GM12878 (cell line): ENCODE results near the gene LSM14B. TPM values are rescaled to one million over a fixed set of nuclear protein-coding genes. Genes with fewer than 3 reads are reported as not detected.

ENCODE experiments used
- ATAC-seq: fragments of 200-7000 bp; cut with Tn5 transposase; 3 replicates; pipeline ENCODE4 v1.9.1; 2020; ENCODE audit warnings: mild to moderate bottlenecking, moderate library complexity
- BruUV-seq: library from RNA; stranded (reverse); fragments of 400-500 nt; replicated peaks from 2 replicates; lab custom pipeline; 2021; lab: Mats Ljungman, UMichigan
- CTCF ChIA-PET: fragments of 300-600 bp; sonication (Branson Sonifier 250); formaldehyde crosslinking; extraction: SDS; loops from one replicate; lab custom pipeline; 2021; ENCODE audit warnings: inconsistent platforms; lab: Yijun Ruan, JAX
- POLR2A ChIA-PET: fragments of 350-600 bp; formaldehyde crosslinking; extraction: SDS; loops from one replicate; lab custom pipeline; 2021; ENCODE audit warnings: inconsistent platforms; lab: Charles Lee
- RAD21 ChIA-PET: fragments of 300-600 bp; sonication (Branson Sonifier 250); formaldehyde crosslinking; loops from one replicate; lab custom pipeline; 2023; ENCODE audit warnings: antibody characterized with exemption; ENCODE audit not compliant: unreplicated experiment; lab: Charles Lee
- SMC1A ChIA-PET: fragments of 300-600 bp; sonication (Branson Sonifier 250); formaldehyde crosslinking; loops from one replicate; lab custom pipeline; 2023; ENCODE audit not compliant: unreplicated experiment, uncharacterized antibody; lab: Charles Lee
- DNase-seq: peaks from one replicate; pipeline ENCODE4 v3.0.0-alpha.2; 2011; ENCODE audit warnings: low read depth, low spot score
- FAIRE-seq: peaks from 3 replicates; lab custom pipeline; 2011; peaks lifted over from hg19 to GRCh38; lab: Jason Lieb, UNC
- H2AFZ ChIP-seq: 2 replicates; pipeline ENCODE4 v1.6.0; 2011; ENCODE audit warnings: low read depth, low read length, control low read depth; ENCODE audit not compliant: control insufficient read depth
- H3K27ac ChIP-seq: 2 replicates; pipeline ENCODE4 v1.5.1; 2011; ENCODE audit warnings: control low read depth; ENCODE audit not compliant: control insufficient read depth, insufficient read depth
- H3K27me3 ChIP-seq, 2 experiments: replicated peaks in 1 of 2; 2 replicates each; pipeline versions ENCODE4 v1.6.0 to v1.6.1; 2011; ENCODE audit warnings: low read length in 1 of 2; ENCODE audit not compliant: control insufficient read depth in 2 of 2, insufficient read depth in 2 of 2
- H3K36me3 ChIP-seq, 2 experiments: 2 replicates each; pipeline ENCODE4 v1.5.1; 2011; ENCODE audit warnings: low read length in 1 of 2; ENCODE audit not compliant: control insufficient read depth in 2 of 2, insufficient read depth in 2 of 2
- H3K4me1 ChIP-seq: 2 replicates; pipeline ENCODE4 v1.6.1; 2011; ENCODE audit warnings: mild to moderate bottlenecking, low read length, moderate library complexity, mixed read lengths; ENCODE audit not compliant: control insufficient read depth, insufficient read depth
- H3K4me2 ChIP-seq: 2 replicates; pipeline ENCODE4 v1.6.0; 2011; ENCODE audit warnings: control low read depth; ENCODE audit not compliant: control insufficient read depth, insufficient read depth
- H3K4me3 ChIP-seq: fragments of 200-600 bp; sonication (generic); 2 replicates; pipeline ENCODE4 v1.5.1; 2016
- H3K79me2 ChIP-seq: 2 replicates; pipeline ENCODE4 v1.6.0; 2011; ENCODE audit warnings: low read length; ENCODE audit not compliant: control insufficient read depth, insufficient read depth
- H3K9ac ChIP-seq: 2 replicates; pipeline ENCODE4 v1.8.0; 2011; ENCODE audit warnings: low read length, control low read depth, mixed read lengths; ENCODE audit not compliant: control insufficient read depth, insufficient read depth
- H3K9me3 ChIP-seq: replicated peaks from 3 replicates; pipeline ENCODE4 v1.5.1; 2011; ENCODE audit warnings: mild to moderate bottlenecking, low read length; ENCODE audit not compliant: control insufficient read depth, insufficient read depth
- H4K20me1 ChIP-seq: 2 replicates; pipeline ENCODE4 v1.6.0; 2011; ENCODE audit not compliant: control insufficient read depth, insufficient read depth
- MXI1 ChIP-seq: fragments of 150-350 bp; IDR thresholded peaks from 2 replicates; pipeline ENCODE4 v1.6.1; 2011; ENCODE audit warnings: low read depth, mild to moderate bottlenecking, inconsistent platforms, low read length, improper control_type of control experiment
- ZNF384 ChIP-seq: IDR thresholded peaks from 2 replicates; pipeline ENCODE4 v1.6.1; 2012; ENCODE audit warnings: low read depth, mild to moderate bottlenecking, low read length, improper control_type of control experiment, borderline replicate concordance
- WGBS: methylation state at CpG from one replicate; pipeline ENCODE4 v1.1.6; 2016; ENCODE audit warnings: low lambda C conversion rate; ENCODE audit not compliant: insufficient replicate concordance, insufficient coverage; ENCODE audit errors: missing lambda C conversion rate; 5-methylcytosine and 5-hydroxymethylcytosine counted together
- in situ Hi-C: fragments of 300-500 bp; cut with MboI; formaldehyde crosslinking; loops from 9 replicates; pipeline ENCODE4 v1.14.3; 2018; ENCODE audit warnings: mixed read lengths
- intact Hi-C: fragments of 100-400 bp; cut with micrococcal nuclease; formaldehyde crosslinking; loops from one replicate; pipeline ENCODE4 v1.14.2; 2022; ENCODE audit not compliant: unreplicated experiment
- polyA plus RNA-seq, 11 experiments: library from polyadenylated mRNA; depleted of rRNA in 4 of 11; unstranded in 6 of 11; stranded (reverse) in 5 of 11; fragments of >200 nt; fragmentation: Nextera tagmentation in 4 of 11; fragmentation: Illumina TruSeq in 1 of 11; extraction: Ambion mirVana in 4 of 11; extraction: Trizol in 1 of 11; gene quantifications; 1 replicate in 1 of 11; 2 replicates in 10 of 11; pipeline versions ENCODE4 v1.2.1 to v1.2.3, GENCODE V29; 2011 to 2016; ENCODE audit warnings: inconsistent platforms in 2 of 11, missing spikeins in 2 of 11, low read depth in 1 of 11
- total RNA-seq, 4 experiments: library from RNA; depleted of rRNA in 3 of 4; stranded (reverse); fragments of >200 nt in 3 of 4; fragmentation: Illumina TruSeq in 1 of 4; extraction: Trizol in 1 of 4; gene quantifications; 2 replicates each; pipeline versions ENCODE4 v1.2.1 to v1.2.3, GENCODE V29; 2013 to 2021
- TF ChIP-seq, protein P1 (sequence below): fragments of 450-650 bp; IDR thresholded peaks from 2 replicates; pipeline ENCODE4 v1.6.1; 2017; ENCODE audit warnings: mild to moderate bottlenecking, low read depth, inconsistent platforms; ENCODE audit not compliant: poor library complexity, severe bottlenecking
- TF ChIP-seq, protein P2 (sequence below): IDR thresholded peaks from 2 replicates; pipeline ENCODE4 v1.6.1; 2011; ENCODE audit warnings: borderline replicate concordance, low read depth, mild to moderate bottlenecking, moderate library complexity, mixed read lengths, low read length; ENCODE audit not compliant: insufficient read depth; ENCODE audit errors: extremely low read length
- TF ChIP-seq, protein P3 (sequence below): IDR thresholded peaks from 2 replicates; pipeline ENCODE4 v1.6.1; 2012; ENCODE audit warnings: low read length, inconsistent platforms
- TF ChIP-seq, protein P4 (sequence below): IDR thresholded peaks from 2 replicates; pipeline ENCODE4 v1.6.1; 2012; ENCODE audit warnings: mild to moderate bottlenecking, low read depth, low read length

LSM14B gene
- total and polyA plus RNA-seq, 10 of the 15 experiments (the other 5 are each of a cell fraction or from before 2014, with no cell fraction given) = 0.56 to 34.3 (median 15.6) TPM

DNA sequence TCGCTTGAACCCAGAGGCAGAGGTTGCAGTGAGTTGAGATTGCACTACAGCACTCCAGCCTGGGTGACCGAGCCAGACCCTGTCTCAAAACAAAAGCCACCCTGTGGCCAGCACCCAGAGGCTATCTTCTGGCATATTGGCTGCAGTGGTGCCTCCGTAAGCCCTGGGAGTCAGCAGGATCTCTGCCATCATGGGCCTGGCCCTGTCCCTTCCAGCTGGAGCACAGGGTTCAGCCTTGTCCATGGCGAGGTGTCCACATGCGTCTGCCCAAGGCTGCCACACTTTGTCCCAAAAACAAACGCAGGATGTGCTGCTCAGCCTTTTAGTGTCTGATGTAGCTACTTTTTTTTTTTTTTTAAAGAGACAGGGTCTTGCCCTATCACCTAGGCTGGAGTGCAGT, 45.2 kb downstream of the LSM14B start (continued):
- TF ChIP-seq, protein P1, sequence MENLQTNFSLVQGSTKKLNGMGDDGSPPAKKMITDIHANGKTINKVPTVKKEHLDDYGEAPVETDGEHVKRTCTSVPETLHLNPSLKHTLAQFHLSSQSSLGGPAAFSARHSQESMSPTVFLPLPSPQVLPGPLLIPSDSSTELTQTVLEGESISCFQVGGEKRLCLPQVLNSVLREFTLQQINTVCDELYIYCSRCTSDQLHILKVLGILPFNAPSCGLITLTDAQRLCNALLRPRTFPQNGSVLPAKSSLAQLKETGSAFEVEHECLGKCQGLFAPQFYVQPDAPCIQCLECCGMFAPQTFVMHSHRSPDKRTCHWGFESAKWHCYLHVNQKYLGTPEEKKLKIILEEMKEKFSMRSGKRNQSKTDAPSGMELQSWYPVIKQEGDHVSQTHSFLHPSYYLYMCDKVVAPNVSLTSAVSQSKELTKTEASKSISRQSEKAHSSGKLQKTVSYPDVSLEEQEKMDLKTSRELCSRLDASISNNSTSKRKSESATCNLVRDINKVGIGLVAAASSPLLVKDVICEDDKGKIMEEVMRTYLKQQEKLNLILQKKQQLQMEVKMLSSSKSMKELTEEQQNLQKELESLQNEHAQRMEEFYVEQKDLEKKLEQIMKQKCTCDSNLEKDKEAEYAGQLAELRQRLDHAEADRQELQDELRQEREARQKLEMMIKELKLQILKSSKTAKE = no peak
- TF ChIP-seq, protein P2, sequence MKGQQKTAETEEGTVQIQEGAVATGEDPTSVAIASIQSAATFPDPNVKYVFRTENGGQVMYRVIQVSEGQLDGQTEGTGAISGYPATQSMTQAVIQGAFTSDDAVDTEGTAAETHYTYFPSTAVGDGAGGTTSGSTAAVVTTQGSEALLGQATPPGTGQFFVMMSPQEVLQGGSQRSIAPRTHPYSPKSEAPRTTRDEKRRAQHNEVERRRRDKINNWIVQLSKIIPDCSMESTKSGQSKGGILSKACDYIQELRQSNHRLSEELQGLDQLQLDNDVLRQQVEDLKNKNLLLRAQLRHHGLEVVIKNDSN = no peak
- no peak for TF ChIP-seq MXI1
- TF ChIP-seq, protein P3, sequence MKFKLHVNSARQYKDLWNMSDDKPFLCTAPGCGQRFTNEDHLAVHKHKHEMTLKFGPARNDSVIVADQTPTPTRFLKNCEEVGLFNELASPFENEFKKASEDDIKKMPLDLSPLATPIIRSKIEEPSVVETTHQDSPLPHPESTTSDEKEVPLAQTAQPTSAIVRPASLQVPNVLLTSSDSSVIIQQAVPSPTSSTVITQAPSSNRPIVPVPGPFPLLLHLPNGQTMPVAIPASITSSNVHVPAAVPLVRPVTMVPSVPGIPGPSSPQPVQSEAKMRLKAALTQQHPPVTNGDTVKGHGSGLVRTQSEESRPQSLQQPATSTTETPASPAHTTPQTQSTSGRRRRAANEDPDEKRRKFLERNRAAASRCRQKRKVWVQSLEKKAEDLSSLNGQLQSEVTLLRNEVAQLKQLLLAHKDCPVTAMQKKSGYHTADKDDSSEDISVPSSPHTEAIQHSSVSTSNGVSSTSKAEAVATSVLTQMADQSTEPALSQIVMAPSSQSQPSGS = no peak
- TF ChIP-seq ZNF384 = no peak

DNA sequence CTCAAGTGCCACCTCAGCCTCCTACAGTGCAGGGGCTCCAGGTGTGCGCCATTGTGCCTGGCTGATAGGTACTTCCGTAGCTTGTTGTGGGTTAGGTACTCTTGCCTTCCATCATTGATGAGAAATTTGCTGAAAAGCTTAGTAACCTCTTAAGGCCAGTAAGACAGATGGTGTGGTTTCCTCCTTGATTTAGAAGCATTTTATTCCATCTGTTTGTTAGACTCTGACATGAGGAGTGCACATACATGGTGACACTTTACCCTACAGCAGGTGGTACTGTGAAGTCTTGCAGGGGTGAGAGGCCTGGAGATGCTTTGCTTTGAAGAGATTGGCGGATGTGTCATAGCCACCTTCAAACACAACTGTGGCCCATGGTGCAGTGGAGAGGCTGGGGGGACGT, 45.8 kb downstream of the LSM14B start:
- SMC1A ChIA-PET = no interaction called here
- in situ Hi-C loops = no loop called here
- BruUV-seq = no TSS peak
- TF ChIP-seq, protein P1 = no peak
- TF ChIP-seq, protein P4, sequence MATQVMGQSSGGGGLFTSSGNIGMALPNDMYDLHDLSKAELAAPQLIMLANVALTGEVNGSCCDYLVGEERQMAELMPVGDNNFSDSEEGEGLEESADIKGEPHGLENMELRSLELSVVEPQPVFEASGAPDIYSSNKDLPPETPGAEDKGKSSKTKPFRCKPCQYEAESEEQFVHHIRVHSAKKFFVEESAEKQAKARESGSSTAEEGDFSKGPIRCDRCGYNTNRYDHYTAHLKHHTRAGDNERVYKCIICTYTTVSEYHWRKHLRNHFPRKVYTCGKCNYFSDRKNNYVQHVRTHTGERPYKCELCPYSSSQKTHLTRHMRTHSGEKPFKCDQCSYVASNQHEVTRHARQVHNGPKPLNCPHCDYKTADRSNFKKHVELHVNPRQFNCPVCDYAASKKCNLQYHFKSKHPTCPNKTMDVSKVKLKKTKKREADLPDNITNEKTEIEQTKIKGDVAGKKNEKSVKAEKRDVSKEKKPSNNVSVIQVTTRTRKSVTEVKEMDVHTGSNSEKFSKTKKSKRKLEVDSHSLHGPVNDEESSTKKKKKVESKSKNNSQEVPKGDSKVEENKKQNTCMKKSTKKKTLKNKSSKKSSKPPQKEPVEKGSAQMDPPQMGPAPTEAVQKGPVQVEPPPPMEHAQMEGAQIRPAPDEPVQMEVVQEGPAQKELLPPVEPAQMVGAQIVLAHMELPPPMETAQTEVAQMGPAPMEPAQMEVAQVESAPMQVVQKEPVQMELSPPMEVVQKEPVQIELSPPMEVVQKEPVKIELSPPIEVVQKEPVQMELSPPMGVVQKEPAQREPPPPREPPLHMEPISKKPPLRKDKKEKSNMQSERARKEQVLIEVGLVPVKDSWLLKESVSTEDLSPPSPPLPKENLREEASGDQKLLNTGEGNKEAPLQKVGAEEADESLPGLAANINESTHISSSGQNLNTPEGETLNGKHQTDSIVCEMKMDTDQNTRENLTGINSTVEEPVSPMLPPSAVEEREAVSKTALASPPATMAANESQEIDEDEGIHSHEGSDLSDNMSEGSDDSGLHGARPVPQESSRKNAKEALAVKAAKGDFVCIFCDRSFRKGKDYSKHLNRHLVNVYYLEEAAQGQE = no peak

More for the DNA sequence above, 45.8 kb downstream of the LSM14B start:
- Histone ChIP-seq H3K27ac (no peak overlapping the region), H3K4me2 (no peak overlapping the region), H3K4me1 (no peaks in the 10 kb centered on the region), H3K9me3 (no peaks in the 10 kb centered on the region), H3K79me2 (no peaks in the 10 kb centered on the region), H3K9ac (no peak overlapping the region), H4K20me1 (no peaks in the 10 kb centered on the region), H2AFZ (no peak overlapping the region), H3K36me3 (peaks cover 4 to 23% of the 10 kb centered on the region in 2 experiments; a peak in 3 of 4 replicates), H3K27me3 (no peaks in the 10 kb centered on the region), H3K4me3 (no peak overlapping the region)
- intact Hi-C loops = no loop called here
- RAD21 ChIA-PET = no interaction called here
- POLR2A ChIA-PET = no interaction called here
- DNase-seq (no peak), FAIRE-seq (no peak), ATAC-seq (no peak)
- CTCF ChIA-PET = no interaction called here
- WGBS = 85% methylated on average over 4 of the region's 4 CpGs
